Loucy (cell line): ENCODE data around the gene GPR137.

ENCODE experiments used
- H2AFZ ChIP-seq: fragments of 200-600 bp; sonication (generic); 2 replicates; pipeline ENCODE4 v1.6.0; 2016; ENCODE audit warnings: antibody characterized with exemption, mild to moderate bottlenecking, low read length, moderate library complexity
- H3F3A ChIP-seq: fragments of 200-600 bp; 2 replicates; pipeline ENCODE4 v1.6.0; 2016; ENCODE audit warnings: antibody characterized with exemption, low read depth, mild to moderate bottlenecking
- H3K27me3 ChIP-seq: fragments of 200-600 bp; sonication (generic); 2 replicates; pipeline ENCODE4 v1.6.1; 2014; ENCODE audit warnings: low read length, mild to moderate bottlenecking; ENCODE audit not compliant: insufficient read depth, poor library complexity, severe bottlenecking
- H3K36me3 ChIP-seq: fragments of 200-600 bp; sonication (generic); 2 replicates; pipeline ENCODE4 v1.6.1; 2016; ENCODE audit warnings: low read length; ENCODE audit not compliant: insufficient read depth
- H3K4me1 ChIP-seq: fragments of 200-600 bp; sonication (generic); 2 replicates; pipeline ENCODE4 v1.5.1; 2014; ENCODE audit warnings: low read length, mild to moderate bottlenecking; ENCODE audit not compliant: insufficient read depth, poor library complexity, severe bottlenecking
- H3K4me2 ChIP-seq: fragments of 200-600 bp; sonication (generic); 2 replicates; pipeline ENCODE4 v1.6.0; 2014; ENCODE audit warnings: antibody characterized with exemption, low read length, low read depth, mild to moderate bottlenecking; ENCODE audit not compliant: poor library complexity, severe bottlenecking
- H3K4me3 ChIP-seq: fragments of 200-600 bp; sonication (generic); 2 replicates; pipeline ENCODE4 v1.5.1; 2014; ENCODE audit warnings: low read length, mild to moderate bottlenecking, mixed read lengths; ENCODE audit not compliant: poor library complexity, severe bottlenecking
- H3K79me2 ChIP-seq: fragments of 200-600 bp; sonication (generic); 2 replicates; pipeline ENCODE4 v1.6.1; 2014; ENCODE audit warnings: low read length; ENCODE audit not compliant: insufficient read depth
- H3K9ac ChIP-seq: fragments of 200-600 bp; sonication (generic); 2 replicates; pipeline ENCODE4 v1.6.0; 2014; ENCODE audit warnings: mild to moderate bottlenecking, low read depth, low read length, moderate library complexity; ENCODE audit not compliant: poor library complexity, severe bottlenecking
- H3K9me2 ChIP-seq: fragments of 200-600 bp; sonication (generic); replicated peaks from 2 replicates; pipeline ENCODE4 v1.6.1; 2016; ENCODE audit warnings: low read depth, low read length, mixed read lengths
- H3K9me3 ChIP-seq: fragments of 200-600 bp; sonication (generic); 2 replicates; pipeline ENCODE4 v1.6.1; 2014; ENCODE audit warnings: mild to moderate bottlenecking, antibody characterized with exemption, low read length, low read depth; ENCODE audit not compliant: insufficient read depth
- H4K20me1 ChIP-seq: fragments of 200-600 bp; sonication (generic); 2 replicates; pipeline ENCODE4 v1.6.0; 2014; ENCODE audit warnings: antibody characterized with exemption, low read length, mild to moderate bottlenecking; ENCODE audit not compliant: insufficient read depth, poor library complexity, severe bottlenecking
- CTCF ChIP-seq: fragments of 200-600 bp; sonication (generic); conservative IDR thresholded peaks from 2 replicates; pipeline ENCODE4 v1.5.1; 2014; ENCODE audit warnings: mild to moderate bottlenecking, antibody characterized with exemption, low read length
- EZH2phosphoT487 ChIP-seq: fragments of 200-600 bp; IDR thresholded peaks from 2 replicates; pipeline ENCODE4 v1.6.1; 2018; ENCODE audit warnings: antibody characterized with exemption, mild to moderate bottlenecking, moderate library complexity, borderline replicate concordance

Gene GPR137

GRCh38 chr11:64324692-64325469, 39.2 kb downstream of the GPR137 start:
- Histone ChIP-seq H3K9ac (no peak overlapping the region), H3K79me2 (peaks cover 7% of the 10 kb centered on the region; the same call in 1 of the 2 replicates), H3K4me3 (no peak overlapping the region), H2AFZ (no peak overlapping the region), H3K27me3 (no peaks in the 10 kb centered on the region), H4K20me1 (no peaks in the 10 kb centered on the region), H3F3A (no peaks in the 10 kb centered on the region), H3K9me2 (no peaks in the 10 kb centered on the region), H3K4me1 (peaks cover 10% of the 10 kb centered on the region), H3K9me3 (no peaks in the 10 kb centered on the region), H3K4me2 (no peak overlapping the region), H3K36me3 (no peaks in the 10 kb centered on the region)
- TF ChIP-seq CTCF = no peak
- no peak for TF ChIP-seq EZH2phosphoT487

GRCh38 chr11:64327375-64327774, 41.7 kb downstream of the GPR137 start:
- peaks cover 3% of the 10 kb centered on the region for H3K4me1 ChIP-seq
- TF ChIP-seq CTCF = no peak
- no peak for TF ChIP-seq EZH2phosphoT487

GRCh38 chr11:64327993-64328392, 42.3 kb downstream of the GPR137 start:
- Histone ChIP-seq H3K4me2 (no peak overlapping the region), H3F3A (no peaks in the 10 kb centered on the region), H3K9me3 (no peaks in the 10 kb centered on the region), H2AFZ (no peak overlapping the region), H3K79me2 (no peaks in the 10 kb centered on the region), H3K4me1 (no peaks in the 10 kb centered on the region), H3K4me3 (no peak overlapping the region), H3K36me3 (no peaks in the 10 kb centered on the region), H3K9ac (no peak overlapping the region), H3K27me3 (no peaks in the 10 kb centered on the region), H3K9me2 (no peaks in the 10 kb centered on the region), H4K20me1 (no peaks in the 10 kb centered on the region)
- TF ChIP-seq EZH2phosphoT487 (no peak), CTCF (no peak)

More at GRCh38 chr11:64327375-64327774, 41.7 kb downstream of the GPR137 start:
- Histone ChIP-seq H3F3A (no peaks in the 10 kb centered on the region), H3K79me2 (no peaks in the 10 kb centered on the region), H3K36me3 (no peaks in the 10 kb centered on the region), H3K27me3 (no peaks in the 10 kb centered on the region), H4K20me1 (no peaks in the 10 kb centered on the region), H3K9me3 (no peaks in the 10 kb centered on the region), H2AFZ (no peak overlapping the region), H3K9me2 (no peaks in the 10 kb centered on the region), H3K4me2 (no peak overlapping the region), H3K4me3 (no peak overlapping the region), H3K9ac (no peak overlapping the region)
